Measurements from ENCODE around the gene DSCAM.

GRCh38 chr21:40056031-40056430 lies 790.9 kb downstream of the DSCAM start:
- TF ChIP-seq POLR2A (IDR thresholded peaks at IDR 0.05) = no peak
- TF ChIP-seq, protein P1, sequence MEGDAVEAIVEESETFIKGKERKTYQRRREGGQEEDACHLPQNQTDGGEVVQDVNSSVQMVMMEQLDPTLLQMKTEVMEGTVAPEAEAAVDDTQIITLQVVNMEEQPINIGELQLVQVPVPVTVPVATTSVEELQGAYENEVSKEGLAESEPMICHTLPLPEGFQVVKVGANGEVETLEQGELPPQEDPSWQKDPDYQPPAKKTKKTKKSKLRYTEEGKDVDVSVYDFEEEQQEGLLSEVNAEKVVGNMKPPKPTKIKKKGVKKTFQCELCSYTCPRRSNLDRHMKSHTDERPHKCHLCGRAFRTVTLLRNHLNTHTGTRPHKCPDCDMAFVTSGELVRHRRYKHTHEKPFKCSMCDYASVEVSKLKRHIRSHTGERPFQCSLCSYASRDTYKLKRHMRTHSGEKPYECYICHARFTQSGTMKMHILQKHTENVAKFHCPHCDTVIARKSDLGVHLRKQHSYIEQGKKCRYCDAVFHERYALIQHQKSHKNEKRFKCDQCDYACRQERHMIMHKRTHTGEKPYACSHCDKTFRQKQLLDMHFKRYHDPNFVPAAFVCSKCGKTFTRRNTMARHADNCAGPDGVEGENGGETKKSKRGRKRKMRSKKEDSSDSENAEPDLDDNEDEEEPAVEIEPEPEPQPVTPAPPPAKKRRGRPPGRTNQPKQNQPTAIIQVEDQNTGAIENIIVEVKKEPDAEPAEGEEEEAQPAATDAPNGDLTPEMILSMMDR (IDR thresholded peaks at IDR 0.05) = no peak

Measured in vagina (tissue), 2 donors.